ENCODE results near the gene MANF.

The MANF gene

GRCh38 chr3:51355891-51356578 lies 29.1 kb upstream of the MANF start:
- no peak for TF ChIP-seq NFIC (IDR thresholded peaks at IDR 0.05)
- no peak for TF ChIP-seq TCF12 (IDR thresholded peaks at IDR 0.05; ENCODE audit: low read depth)

- TF ChIP-seq TEAD4 (IDR thresholded peaks at IDR 0.05) (no peak), CEBPB (IDR thresholded peaks at IDR 0.05) (no peak), CREB1 (IDR thresholded peaks at IDR 0.05; ENCODE audit: low read depth) (no peak), YY1 (IDR thresholded peaks at IDR 0.05; ENCODE audit: low read depth) (no peak)
Measured at GRCh38 chr3:51357856-51358255, 27.2 kb upstream of the MANF start.

- TF ChIP-seq TAF1 (IDR thresholded peaks at IDR 0.05; ENCODE audit: low read depth), result no peak
- TF ChIP-seq CEBPB (IDR thresholded peaks at IDR 0.05), result no peak
- no peak for TF ChIP-seq RAD21 (IDR thresholded peaks at IDR 0.05; ENCODE audit: low read depth)
- TF ChIP-seq EP300 (IDR thresholded peaks at IDR 0.05; ENCODE audit: borderline replicate concordance), result no peak
- TF ChIP-seq NFIC (IDR thresholded peaks at IDR 0.05), result no peak
- no peak for TF ChIP-seq TCF12 (IDR thresholded peaks at IDR 0.05; ENCODE audit: low read depth)
- TF ChIP-seq EGR1 (IDR thresholded peaks at IDR 0.05), result no peak
- TF ChIP-seq TEAD4 (IDR thresholded peaks at IDR 0.05), result no peak
- no peak for TF ChIP-seq YY1 (IDR thresholded peaks at IDR 0.05; ENCODE audit: low read depth)
- TF ChIP-seq USF1 (IDR thresholded peaks at IDR 0.05), result no peak
- TF ChIP-seq REST (IDR thresholded peaks at IDR 0.05; ENCODE audit: low read depth), result no peak
- no peak for TF ChIP-seq FOXM1 (IDR thresholded peaks at IDR 0.05; ENCODE audit: borderline replicate concordance, low read depth)
Measured at GRCh38 chr3:51358981-51359380, 26.1 kb upstream of the MANF start.

GRCh38 chr3:51360806-51361205 lies 24.3 kb upstream of the MANF start:
- TF ChIP-seq YY1 (IDR thresholded peaks at IDR 0.05; ENCODE audit: low read depth) (no peak), TAF1 (IDR thresholded peaks at IDR 0.05; ENCODE audit: low read depth) (no peak), TEAD4 (IDR thresholded peaks at IDR 0.05) (no peak), EGR1 (IDR thresholded peaks at IDR 0.05) (no peak), MAX (IDR thresholded peaks at IDR 0.05) (no peak), FOXM1 (IDR thresholded peaks at IDR 0.05; ENCODE audit: borderline replicate concordance, low read depth) (no peak), CEBPB (IDR thresholded peaks at IDR 0.05) (no peak), USF1 (IDR thresholded peaks at IDR 0.05) (no peak), RAD21 (IDR thresholded peaks at IDR 0.05; ENCODE audit: low read depth) (no peak), REST (IDR thresholded peaks at IDR 0.05; ENCODE audit: low read depth) (no peak), NFIC (IDR thresholded peaks at IDR 0.05) (no peak), CREB1 (IDR thresholded peaks at IDR 0.05; ENCODE audit: low read depth) (no peak), TCF12 (IDR thresholded peaks at IDR 0.05; ENCODE audit: low read depth) (no peak), EP300 (IDR thresholded peaks at IDR 0.05; ENCODE audit: borderline replicate concordance) (no peak)

GRCh38 chr3:51361746-51362145 lies 23.3 kb upstream of the MANF start:
- TF ChIP-seq ZBTB7A (IDR thresholded peaks at IDR 0.05; ENCODE audit: low read depth) (no peak), USF1 (IDR thresholded peaks at IDR 0.05) (no peak), EP300 (IDR thresholded peaks at IDR 0.05; ENCODE audit: borderline replicate concordance) (no peak), REST (IDR thresholded peaks at IDR 0.05; ENCODE audit: low read depth) (no peak), TEAD4 (IDR thresholded peaks at IDR 0.05) (no peak), YY1 (IDR thresholded peaks at IDR 0.05; ENCODE audit: low read depth) (no peak), FOXM1 (IDR thresholded peaks at IDR 0.05; ENCODE audit: borderline replicate concordance, low read depth) (no peak), TCF12 (IDR thresholded peaks at IDR 0.05; ENCODE audit: low read depth) (no peak), CEBPB (IDR thresholded peaks at IDR 0.05) (no peak), NFIC (IDR thresholded peaks at IDR 0.05) (no peak)

All from Ishikawa (cell line).